Stomach smooth muscle (tissue), 2 donors: ENCODE results near the gene RBM48.

Experiments used
- H3K27ac ChIP-seq: one replicate; pipeline ENCODE4 v1.7.0; 2013; ENCODE audit warnings: mild to moderate bottlenecking, low read length, inconsistent platforms
- H3K27me3 ChIP-seq, 2 donors: one replicate each; pipeline ENCODE4 v1.7.0; 2013; ENCODE audit warnings: low read length in 2 of 2; ENCODE audit not compliant: insufficient read depth in 2 of 2, control insufficient read depth in 1 of 2
- H3K36me3 ChIP-seq, 2 donors: one replicate each; pipeline ENCODE4 v1.7.0; 2013; ENCODE audit warnings: low read length in 2 of 2; ENCODE audit not compliant: control insufficient read depth in 2 of 2, insufficient read depth in 2 of 2
- H3K4me1 ChIP-seq: one replicate; pipeline ENCODE4 v1.7.0; 2013; ENCODE audit warnings: low read length; ENCODE audit not compliant: control insufficient read depth, insufficient read depth
- H3K4me3 ChIP-seq, 2 donors: one replicate each; pipeline ENCODE4 v1.7.0; 2013; ENCODE audit warnings: low read length in 2 of 2
- H3K9ac ChIP-seq, 2 donors: one replicate each; pipeline ENCODE4 v1.7.0; 2013; ENCODE audit warnings: low read length in 2 of 2, mild to moderate bottlenecking in 1 of 2
- H3K9me3 ChIP-seq, 2 donors: one replicate each; pipeline ENCODE4 v1.7.0; 2013; ENCODE audit warnings: low read length in 2 of 2; ENCODE audit not compliant: control insufficient read depth in 2 of 2
- donor health status: healthy.
- donor health status: Pancreatic carcinoma.

Gene RBM48

DNA sequence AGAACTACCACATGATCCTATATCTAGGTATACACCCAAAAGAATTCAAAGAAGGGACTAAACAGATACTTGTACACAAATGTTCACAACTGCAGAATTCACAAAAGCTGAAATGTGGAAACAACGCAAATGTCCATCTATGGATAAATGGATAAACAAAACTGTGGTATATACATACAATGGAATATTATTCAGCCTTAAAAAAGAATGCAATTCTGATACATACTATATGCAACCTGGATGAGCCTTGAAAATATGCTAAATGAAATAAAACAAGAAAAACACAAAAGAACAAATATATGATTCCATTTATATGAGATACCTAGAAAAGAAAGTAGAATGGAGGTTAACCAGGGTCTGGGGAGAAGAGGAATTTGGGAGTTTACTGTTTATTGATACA is 54.4 kb downstream of the RBM48 start:
- no peak overlapping the region for H3K9ac ChIP-seq
- no peak overlapping the region for H3K27ac ChIP-seq
- no peak overlapping the region for H3K4me3 ChIP-seq
- H3K27me3 ChIP-seq, result no peaks in the 10 kb centered on the region
- H3K9me3 ChIP-seq, result no peaks in the 10 kb centered on the region
- H3K36me3 ChIP-seq, result peaks cover 15 to 19% of the 10 kb centered on the region in 2 donors
- peaks cover 2% of the 10 kb centered on the region for H3K4me1 ChIP-seq

DNA sequence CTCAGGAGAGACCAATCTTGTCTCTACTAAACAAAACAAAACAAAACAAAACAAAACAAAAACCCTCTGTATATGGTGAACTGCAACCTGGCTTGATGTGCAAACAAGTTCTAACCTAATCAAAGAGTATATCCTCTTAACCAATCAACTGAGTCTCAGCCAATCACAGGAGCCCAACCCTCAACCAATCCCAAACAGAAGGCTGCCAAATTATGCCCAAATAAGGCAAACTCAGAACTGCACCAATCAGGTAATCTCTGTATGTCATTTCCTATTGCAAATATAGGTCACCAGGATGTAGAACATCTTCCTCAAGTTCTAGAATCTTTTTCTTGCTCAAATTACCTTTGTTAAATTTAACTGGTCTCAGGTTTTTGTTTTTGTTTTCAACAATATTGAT is 56.4 kb downstream of the RBM48 start:
- Histone ChIP-seq H3K27me3 (no peaks in the 10 kb centered on the region), H3K9me3 (no peaks in the 10 kb centered on the region), H3K4me3 (no peak overlapping the region), H3K27ac (no peak overlapping the region), H3K36me3 (peaks cover 5% of the 10 kb centered on the region in 2 donors), H3K9ac (no peak overlapping the region), H3K4me1 (peaks cover 11% of the 10 kb centered on the region)

DNA sequence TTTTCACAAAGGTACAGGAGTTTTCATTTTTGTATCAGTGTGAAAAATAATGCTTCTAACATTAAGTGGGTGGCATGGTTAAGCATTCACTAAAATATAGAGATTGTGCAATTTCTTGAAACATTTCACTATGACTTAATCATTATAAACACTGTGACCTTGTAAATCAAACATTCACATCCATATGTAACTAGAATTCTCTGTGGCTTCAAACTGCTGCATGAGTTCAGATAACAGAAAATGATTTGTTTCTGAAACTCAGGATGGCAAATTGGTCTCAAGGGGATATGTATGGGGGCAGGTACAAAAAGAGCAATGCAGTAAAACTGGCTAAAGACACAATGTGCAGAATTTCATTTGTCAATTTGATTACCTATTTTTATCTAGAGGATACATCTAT is 57.8 kb downstream of the RBM48 start:
- Histone ChIP-seq H3K36me3 (no peaks in the 10 kb centered on the region), H3K4me3 (no peak overlapping the region), H3K9me3 (no peaks in the 10 kb centered on the region), H3K9ac (no peak overlapping the region), H3K27ac (no peak overlapping the region), H3K27me3 (no peaks in the 10 kb centered on the region), H3K4me1 (peaks cover 14% of the 10 kb centered on the region)

DNA sequence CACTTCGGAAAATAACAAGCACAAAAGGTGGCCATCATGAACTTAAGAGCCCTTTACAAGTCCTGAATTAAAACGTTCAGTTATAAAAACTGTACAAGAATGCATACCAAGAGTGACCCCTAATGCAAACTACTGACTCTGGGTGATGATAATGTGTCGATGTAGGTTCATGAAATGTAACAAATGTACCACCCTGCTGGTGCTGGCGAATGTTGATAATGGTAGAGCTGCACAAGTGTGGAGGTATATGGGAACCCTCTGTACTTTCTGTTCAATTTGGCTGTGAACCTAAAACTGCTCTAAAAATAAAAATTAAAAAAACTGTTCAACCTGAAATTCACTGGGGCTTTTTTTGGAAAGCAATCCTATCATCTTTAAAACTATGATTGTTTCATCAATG is 58.2 kb downstream of the RBM48 start:
- no peak overlapping the region for H3K27ac ChIP-seq
- H3K9ac ChIP-seq, result no peak overlapping the region
- no peaks in the 10 kb centered on the region for H3K36me3 ChIP-seq
- H3K9me3 ChIP-seq, result no peaks in the 10 kb centered on the region
- no peak overlapping the region for H3K4me3 ChIP-seq
- no peaks in the 10 kb centered on the region for H3K27me3 ChIP-seq
- H3K4me1 ChIP-seq, result peaks cover 14% of the 10 kb centered on the region
